WTC11 (cell line): ENCODE results near the gene ZNF366. TPM values are rescaled to one million over a fixed set of nuclear protein-coding genes. Genes with fewer than 3 reads are reported as not detected.

Experiments
- ATAC-seq: fragments of 200-7000 bp; cut with Tn5 transposase; 2 replicates; pipeline ENCODE4 v1.10.0; 2021; ENCODE audit warnings: mild to moderate bottlenecking, moderate library complexity
- CTCF ChIA-PET: fragments of 300-600 bp; sonication (Branson Sonifier 250); formaldehyde crosslinking; loops from one replicate; lab custom pipeline; 2021; ENCODE audit warnings: antibody characterized with exemption; lab: Charles Lee
- POLR2A ChIA-PET: fragments of 350-600 bp; sonication (Branson Sonifier 250); formaldehyde crosslinking; loops from one replicate; lab custom pipeline; 2021; ENCODE audit warnings: antibody characterized with exemption; lab: Charles Lee
- DNase-seq: peaks from one replicate; pipeline ENCODE4 v3.0.0; 2021; ENCODE audit warnings: low spot score
- H3K27ac Mint-ChIP-seq: 2 replicates; pipeline ENCODE4 v1.8.0; 2021; ENCODE audit warnings: mixed read lengths
- H3K27me3 Mint-ChIP-seq: 2 replicates; pipeline ENCODE4 v1.8.0; 2021; ENCODE audit warnings: low read depth, mild to moderate bottlenecking, moderate library complexity, mixed read lengths
- H3K36me3 Mint-ChIP-seq: 2 replicates; pipeline ENCODE4 v1.8.0; 2021; ENCODE audit warnings: mixed read lengths
- H3K4me1 Mint-ChIP-seq: 2 replicates; pipeline ENCODE4 v1.8.0; 2022; ENCODE audit warnings: mixed read lengths
- H3K4me3 Mint-ChIP-seq: 2 replicates; pipeline ENCODE4 v1.8.0; 2021; ENCODE audit warnings: mild to moderate bottlenecking, moderate library complexity, mixed read lengths
- H3K9me3 Mint-ChIP-seq: 2 replicates; pipeline ENCODE4 v1.8.0; 2021; ENCODE audit warnings: mixed read lengths
- ARID4B ChIP-seq: sonication (generic); formaldehyde crosslinking; IDR thresholded peaks from 2 replicates; pipeline ENCODE4 v1.8.0; 2023; ENCODE audit warnings: missing genetic modification reagents, mild to moderate bottlenecking, borderline replicate concordance
- ATF3 ChIP-seq: sonication (generic); formaldehyde crosslinking; conservative IDR thresholded peaks from 2 replicates; pipeline ENCODE4 v1.8.1; 2022; ENCODE audit warnings: mild to moderate bottlenecking, missing genetic modification reagents
- E2F1 ChIP-seq: sonication (generic); formaldehyde crosslinking; IDR thresholded peaks from 2 replicates; pipeline ENCODE4 v1.8.0; 2022; ENCODE audit warnings: mild to moderate bottlenecking, missing genetic modification reagents
- ETV6 ChIP-seq: sonication (generic); formaldehyde crosslinking; IDR thresholded peaks from 2 replicates; pipeline ENCODE4 v1.8.1; 2022; ENCODE audit warnings: mild to moderate bottlenecking, missing genetic modification reagents
- HMGXB4 ChIP-seq: sonication (generic); formaldehyde crosslinking; IDR thresholded peaks from 2 replicates; pipeline ENCODE4 v1.8.1; 2023; ENCODE audit warnings: mild to moderate bottlenecking, moderate library complexity, missing genetic modification reagents
- JAZF1 ChIP-seq: fragments of 250-450 bp; sonication (Bioruptor Pico); IDR thresholded peaks from 2 replicates; pipeline ENCODE4 v1.9.0; 2021; ENCODE audit warnings: moderate library complexity, mild to moderate bottlenecking, inconsistent platforms
- KAT7 ChIP-seq: sonication (generic); formaldehyde crosslinking; IDR thresholded peaks from 2 replicates; pipeline ENCODE4 v1.8.1; 2023; ENCODE audit warnings: missing genetic modification reagents, mild to moderate bottlenecking, borderline replicate concordance
- MXD4 ChIP-seq: fragments of 250-450 bp; sonication (Bioruptor Pico); IDR thresholded peaks from 2 replicates; pipeline ENCODE4 v1.8.0; 2021; ENCODE audit warnings: mild to moderate bottlenecking, moderate library complexity, borderline replicate concordance
- PRRX2 ChIP-seq: fragments of 250-450 bp; sonication (Bioruptor Pico); IDR thresholded peaks from 2 replicates; pipeline ENCODE4 v1.8.0; 2021; ENCODE audit warnings: mild to moderate bottlenecking
- TCF7 ChIP-seq: sonication (generic); formaldehyde crosslinking; IDR thresholded peaks from 2 replicates; pipeline ENCODE4 v1.8.0; 2022; ENCODE audit warnings: mild to moderate bottlenecking, low read depth, missing genetic modification reagents, moderate library complexity
- TEAD4 ChIP-seq: sonication (generic); formaldehyde crosslinking; IDR thresholded peaks from 2 replicates; pipeline ENCODE4 v1.8.0; 2022; ENCODE audit warnings: mild to moderate bottlenecking, missing genetic modification reagents
- ZNF121 ChIP-seq: sonication (generic); formaldehyde crosslinking; IDR thresholded peaks from 2 replicates; pipeline ENCODE4 v1.8.0; 2023; ENCODE audit warnings: missing genetic modification reagents
- ZNF138 ChIP-seq: sonication (generic); formaldehyde crosslinking; conservative IDR thresholded peaks from 2 replicates; pipeline ENCODE4 v1.8.1; 2022; ENCODE audit warnings: mild to moderate bottlenecking, moderate library complexity, missing genetic modification reagents
- ZNF416 ChIP-seq: fragments of 250-450 bp; sonication (Bioruptor Pico); IDR thresholded peaks from 2 replicates; pipeline ENCODE4 v1.9.0; 2021; ENCODE audit warnings: mild to moderate bottlenecking, inconsistent platforms
- total RNA-seq: library from RNA; stranded (reverse); gene quantifications from 3 replicates; pipeline ENCODE4 v1.2.3, GENCODE V29; 2021
- TF ChIP-seq, protein P1 (sequence below): sonication (generic); formaldehyde crosslinking; IDR thresholded peaks from 2 replicates; pipeline ENCODE4 v1.8.1; 2022; ENCODE audit warnings: missing genetic modification reagents, borderline replicate concordance
- TF ChIP-seq, protein P2 (sequence below): sonication (generic); formaldehyde crosslinking; IDR thresholded peaks from 2 replicates; pipeline ENCODE4 v1.8.1; 2023; ENCODE audit warnings: mild to moderate bottlenecking, missing genetic modification reagents
- TF ChIP-seq, protein P3 (sequence below): sonication (generic); formaldehyde crosslinking; IDR thresholded peaks from 2 replicates; pipeline ENCODE4 v1.8.1; 2022; ENCODE audit warnings: mild to moderate bottlenecking, missing genetic modification reagents, moderate library complexity, borderline replicate concordance
- TF ChIP-seq, protein P4 (sequence below): sonication (generic); formaldehyde crosslinking; IDR thresholded peaks from 2 replicates; pipeline ENCODE4 v1.8.0; 2022; ENCODE audit warnings: mild to moderate bottlenecking, missing genetic modification reagents
- TF ChIP-seq, protein P5 (sequence below): sonication (generic); formaldehyde crosslinking; IDR thresholded peaks from 2 replicates; pipeline ENCODE4 v1.8.1; 2023; ENCODE audit warnings: mild to moderate bottlenecking, missing genetic modification reagents, moderate library complexity

ZNF366 gene
- total RNA-seq, 1 experiment from 2014 or later, result not detected

DNA sequence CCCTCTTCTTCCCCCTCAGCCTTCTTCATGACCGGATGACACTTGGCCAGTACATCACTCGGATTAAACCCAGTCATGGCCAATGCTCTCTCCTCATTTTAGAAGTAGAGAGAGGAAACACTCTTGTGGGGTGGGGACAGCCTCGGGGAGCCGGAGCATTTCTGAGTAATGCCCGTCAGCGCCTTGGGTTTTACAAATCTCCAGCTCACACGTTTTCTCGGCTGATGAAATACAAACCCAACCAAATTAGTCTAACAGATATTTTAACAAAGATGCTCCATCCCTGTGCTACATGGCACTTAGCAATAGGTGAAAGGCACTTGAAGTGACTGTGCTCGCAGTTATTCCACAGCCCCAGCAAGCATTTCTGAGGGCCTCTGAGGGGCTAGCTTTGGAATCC is 51.7 kb downstream of the ZNF366 start (continued):
- TF ChIP-seq TCF7 (no peak), PRRX2 (CRISPR knock-in tag) (no peak)

DNA sequence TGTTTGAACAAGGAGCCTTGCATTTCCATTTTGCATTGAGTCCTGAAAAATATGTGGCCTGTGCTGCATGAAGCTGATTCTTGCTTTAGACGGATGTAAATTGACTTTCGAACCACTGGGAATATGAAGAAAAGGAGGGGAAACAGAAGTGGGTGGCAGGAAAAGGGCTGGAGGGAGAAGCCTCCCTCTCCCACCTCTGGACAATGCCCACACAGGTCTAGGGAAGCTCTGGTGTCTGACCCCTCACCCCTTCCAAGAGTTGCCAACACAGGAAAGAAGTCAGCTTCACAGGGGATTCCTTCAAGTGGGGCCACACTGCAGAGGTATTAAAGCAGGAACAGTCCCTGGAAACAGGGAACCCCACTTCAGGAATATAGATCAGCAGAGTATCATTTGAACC is 52.2 kb downstream of the ZNF366 start:
- ATAC-seq (no peak), DNase-seq (no peak)
- Mint-ChIP-seq H3K4me1 (peaks cover 10% of the 10 kb centered on the region), H3K27me3 (peaks cover 3% of the 10 kb centered on the region; the same call in 1 of the 2 replicates)
- TF ChIP-seq KAT7 (CRISPR knock-in tag) (no peak), PRRX2 (CRISPR knock-in tag) (no peak), MXD4 (CRISPR knock-in tag) (no peak), HMGXB4 (CRISPR knock-in tag) (no peak), ZNF416 (CRISPR knock-in tag) (no peak), ZNF138 (CRISPR knock-in tag) (no peak), E2F1 (CRISPR knock-in tag) (no peak), ATF3 (no peak), JAZF1 (CRISPR knock-in tag) (no peak), ETV6 (CRISPR knock-in tag) (no peak), ZNF121 (CRISPR knock-in tag) (no peak), ARID4B (no peak), TEAD4 (no peak)
- TF ChIP-seq, protein P1, sequence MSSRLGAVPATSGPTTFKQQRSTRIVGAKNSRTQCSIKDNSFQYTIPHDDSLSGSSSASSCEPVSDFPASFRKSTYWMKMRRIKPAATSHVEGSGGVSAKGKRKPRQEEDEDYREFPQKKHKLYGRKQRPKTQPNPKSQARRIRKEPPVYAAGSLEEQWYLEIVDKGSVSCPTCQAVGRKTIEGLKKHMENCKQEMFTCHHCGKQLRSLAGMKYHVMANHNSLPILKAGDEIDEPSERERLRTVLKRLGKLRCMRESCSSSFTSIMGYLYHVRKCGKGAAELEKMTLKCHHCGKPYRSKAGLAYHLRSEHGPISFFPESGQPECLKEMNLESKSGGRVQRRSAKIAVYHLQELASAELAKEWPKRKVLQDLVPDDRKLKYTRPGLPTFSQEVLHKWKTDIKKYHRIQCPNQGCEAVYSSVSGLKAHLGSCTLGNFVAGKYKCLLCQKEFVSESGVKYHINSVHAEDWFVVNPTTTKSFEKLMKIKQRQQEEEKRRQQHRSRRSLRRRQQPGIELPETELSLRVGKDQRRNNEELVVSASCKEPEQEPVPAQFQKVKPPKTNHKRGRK (CRISPR knock-in tag), result no peak
- TF ChIP-seq, protein P2, sequence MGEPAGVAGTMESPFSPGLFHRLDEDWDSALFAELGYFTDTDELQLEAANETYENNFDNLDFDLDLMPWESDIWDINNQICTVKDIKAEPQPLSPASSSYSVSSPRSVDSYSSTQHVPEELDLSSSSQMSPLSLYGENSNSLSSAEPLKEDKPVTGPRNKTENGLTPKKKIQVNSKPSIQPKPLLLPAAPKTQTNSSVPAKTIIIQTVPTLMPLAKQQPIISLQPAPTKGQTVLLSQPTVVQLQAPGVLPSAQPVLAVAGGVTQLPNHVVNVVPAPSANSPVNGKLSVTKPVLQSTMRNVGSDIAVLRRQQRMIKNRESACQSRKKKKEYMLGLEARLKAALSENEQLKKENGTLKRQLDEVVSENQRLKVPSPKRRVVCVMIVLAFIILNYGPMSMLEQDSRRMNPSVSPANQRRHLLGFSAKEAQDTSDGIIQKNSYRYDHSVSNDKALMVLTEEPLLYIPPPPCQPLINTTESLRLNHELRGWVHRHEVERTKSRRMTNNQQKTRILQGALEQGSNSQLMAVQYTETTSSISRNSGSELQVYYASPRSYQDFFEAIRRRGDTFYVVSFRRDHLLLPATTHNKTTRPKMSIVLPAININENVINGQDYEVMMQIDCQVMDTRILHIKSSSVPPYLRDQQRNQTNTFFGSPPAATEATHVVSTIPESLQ (CRISPR knock-in tag), result no peak
- TF ChIP-seq, protein P3, sequence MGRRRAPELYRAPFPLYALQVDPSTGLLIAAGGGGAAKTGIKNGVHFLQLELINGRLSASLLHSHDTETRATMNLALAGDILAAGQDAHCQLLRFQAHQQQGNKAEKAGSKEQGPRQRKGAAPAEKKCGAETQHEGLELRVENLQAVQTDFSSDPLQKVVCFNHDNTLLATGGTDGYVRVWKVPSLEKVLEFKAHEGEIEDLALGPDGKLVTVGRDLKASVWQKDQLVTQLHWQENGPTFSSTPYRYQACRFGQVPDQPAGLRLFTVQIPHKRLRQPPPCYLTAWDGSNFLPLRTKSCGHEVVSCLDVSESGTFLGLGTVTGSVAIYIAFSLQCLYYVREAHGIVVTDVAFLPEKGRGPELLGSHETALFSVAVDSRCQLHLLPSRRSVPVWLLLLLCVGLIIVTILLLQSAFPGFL, result no peak
- TF ChIP-seq, protein P4, sequence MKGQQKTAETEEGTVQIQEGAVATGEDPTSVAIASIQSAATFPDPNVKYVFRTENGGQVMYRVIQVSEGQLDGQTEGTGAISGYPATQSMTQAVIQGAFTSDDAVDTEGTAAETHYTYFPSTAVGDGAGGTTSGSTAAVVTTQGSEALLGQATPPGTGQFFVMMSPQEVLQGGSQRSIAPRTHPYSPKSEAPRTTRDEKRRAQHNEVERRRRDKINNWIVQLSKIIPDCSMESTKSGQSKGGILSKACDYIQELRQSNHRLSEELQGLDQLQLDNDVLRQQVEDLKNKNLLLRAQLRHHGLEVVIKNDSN (CRISPR knock-in tag), result no peak
- TF ChIP-seq, protein P5, sequence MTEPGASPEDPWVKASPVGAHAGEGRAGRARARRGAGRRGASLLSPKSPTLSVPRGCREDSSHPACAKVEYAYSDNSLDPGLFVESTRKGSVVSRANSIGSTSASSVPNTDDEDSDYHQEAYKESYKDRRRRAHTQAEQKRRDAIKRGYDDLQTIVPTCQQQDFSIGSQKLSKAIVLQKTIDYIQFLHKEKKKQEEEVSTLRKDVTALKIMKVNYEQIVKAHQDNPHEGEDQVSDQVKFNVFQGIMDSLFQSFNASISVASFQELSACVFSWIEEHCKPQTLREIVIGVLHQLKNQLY (CRISPR knock-in tag), result no peak
- TF ChIP-seq, all 79 proteins: peak for 0
- Mint-ChIP-seq H3K36me3 (no peaks in the 10 kb centered on the region), H3K9me3 (0 out of 2 replicates have a peak, but pooled peaks cover 3% of the 10 kb centered on the region), H3K4me3 (no peak overlapping the region), H3K27ac (no peak overlapping the region)
- ChIA-PET CTCF (no interaction called here), POLR2A (no interaction called here)
